ENCODE measurements around the gene GRM7.
"Not testable (repeated sequence)": the region's sequence is repeated elsewhere in the genome, so short reads cannot be mapped to it uniquely, and the experiment has no call there.

The GRM7 gene

DNA sequence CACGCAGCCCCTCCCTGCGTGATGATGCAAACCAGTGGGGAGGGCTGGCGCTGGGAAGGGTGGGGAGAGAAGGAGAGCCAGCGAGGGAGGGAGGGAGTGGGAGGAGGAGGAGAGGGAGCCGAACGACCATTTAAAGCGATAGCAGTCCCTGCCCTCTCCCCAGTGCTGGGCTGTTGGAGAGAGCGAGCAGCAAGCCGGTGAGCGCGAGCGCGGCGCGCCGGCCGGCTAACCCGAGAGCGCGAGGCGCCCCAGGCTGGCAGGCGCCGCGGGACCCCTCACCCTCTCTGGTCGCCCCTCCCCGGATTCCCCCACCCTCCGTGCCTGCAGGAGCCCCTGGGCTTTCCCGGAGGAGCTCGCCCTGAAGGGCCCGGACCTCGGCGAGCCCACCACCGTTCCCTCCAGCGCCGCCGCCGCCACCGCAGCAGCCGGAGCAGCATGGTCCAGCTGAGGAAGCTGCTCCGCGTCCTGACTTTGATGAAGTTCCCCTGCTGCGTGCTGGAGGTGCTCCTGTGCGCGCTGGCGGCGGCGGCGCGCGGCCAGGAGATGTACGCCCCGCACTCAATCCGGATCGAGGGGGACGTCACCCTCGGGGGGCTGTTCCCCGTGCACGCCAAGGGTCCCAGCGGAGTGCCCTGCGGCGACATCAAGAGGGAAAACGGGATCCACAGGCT is at the start of gene GRM7:
GRM7 (plus strand) TSS at position 162 of the 671 bp plus-strand sequence.
- no peak for DNase-seq

DNA sequence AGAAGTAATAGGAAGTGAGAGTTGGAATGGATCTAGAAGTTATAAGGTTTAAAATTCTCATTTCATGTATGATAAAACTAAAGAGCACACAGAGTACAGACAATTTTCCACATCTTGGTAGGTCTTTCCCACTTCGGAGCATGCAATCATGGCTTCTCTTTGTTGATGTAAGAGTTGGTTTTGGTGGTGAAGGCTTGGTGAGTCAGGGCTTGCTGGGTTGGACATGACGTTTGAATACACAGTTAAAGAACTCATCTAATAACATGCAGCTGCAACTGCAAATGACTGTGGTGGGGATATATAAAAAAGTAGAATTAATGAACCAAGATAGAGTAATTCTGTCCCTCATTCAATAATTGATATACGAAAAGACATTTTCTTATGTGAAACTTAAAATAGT is 39.5 kb upstream of the GRM7 start:
- no peak for DNase-seq

DNA sequence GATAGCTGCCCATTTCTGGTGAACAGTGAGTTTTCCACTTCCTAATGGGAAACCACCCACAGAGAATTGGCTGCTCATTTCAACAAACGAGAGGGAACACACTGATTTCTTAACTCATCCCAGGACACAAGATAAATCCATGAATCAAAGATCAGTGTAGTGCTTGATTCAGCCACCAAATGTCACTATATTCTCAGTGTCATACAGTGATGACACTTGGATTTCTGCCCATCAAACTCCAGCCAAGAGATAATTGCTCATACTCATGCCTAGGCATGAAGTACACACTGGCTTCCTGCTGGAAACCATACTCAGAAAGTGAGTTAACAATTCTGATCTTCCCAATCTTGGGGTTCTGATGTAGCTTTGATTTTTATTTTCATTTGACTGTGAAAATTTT is 35.4 kb upstream of the GRM7 start:
- no peak for DNase-seq

DNA sequence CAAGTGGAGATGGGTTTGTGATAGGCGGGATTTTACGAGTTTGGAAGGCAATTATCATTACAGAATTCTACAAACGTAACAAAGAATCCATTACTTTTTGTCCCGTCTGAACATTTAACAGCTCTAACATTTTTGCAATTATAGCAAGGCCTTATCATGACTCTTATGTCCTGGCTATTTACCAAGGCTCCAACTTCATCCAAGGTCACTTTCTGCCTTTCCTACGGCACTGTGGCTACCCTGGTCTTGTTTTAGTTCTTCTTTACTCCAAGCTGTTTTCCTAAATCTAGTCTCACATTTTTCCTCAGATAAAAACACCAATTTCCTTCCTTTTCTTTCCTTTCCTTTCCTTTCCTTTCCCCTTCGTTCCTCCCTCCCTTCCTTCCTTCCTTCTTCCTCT is 33.5 kb upstream of the GRM7 start:
- DNase-seq = no peak

DNA sequence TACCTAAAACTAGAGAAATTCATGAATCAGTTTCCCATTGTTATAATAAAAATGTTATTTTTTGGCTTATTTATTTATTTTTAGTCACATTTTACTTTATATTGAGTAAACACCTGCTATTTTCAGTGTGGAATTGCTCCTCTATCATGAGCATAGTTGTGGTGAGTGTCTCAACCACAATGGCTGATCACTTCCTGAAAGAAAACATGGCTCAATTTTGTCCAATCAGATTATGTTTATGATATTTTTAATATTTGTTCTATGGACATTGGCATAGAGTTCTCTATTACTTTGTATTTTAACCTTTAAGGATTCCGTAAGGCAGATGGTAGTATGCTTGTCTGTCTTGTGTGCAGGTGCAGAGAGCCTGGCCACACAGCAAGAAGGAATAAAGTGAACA is 16.2 kb upstream of the GRM7 start:
- DNase-seq = no peak

DNA sequence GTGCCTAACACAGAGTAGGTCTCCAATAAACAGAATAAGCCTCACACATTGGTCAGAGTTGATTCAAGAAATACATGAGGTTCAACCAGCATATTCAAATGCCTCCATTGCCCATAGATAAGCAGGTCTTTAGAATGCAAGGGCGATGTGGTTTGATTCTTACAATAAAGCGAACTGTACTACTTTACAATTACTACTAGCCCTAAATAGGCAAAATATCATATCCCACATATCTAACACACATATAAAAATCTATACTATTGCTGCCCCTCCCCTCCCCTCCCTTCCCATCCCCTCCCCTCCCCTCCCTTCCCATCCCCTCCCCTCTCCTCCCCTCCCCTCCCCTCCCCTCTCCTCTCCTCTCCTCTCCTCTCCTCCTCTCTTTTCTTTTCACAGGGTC is 6.7 kb upstream of the GRM7 start:
- no peak for DNase-seq

DNA sequence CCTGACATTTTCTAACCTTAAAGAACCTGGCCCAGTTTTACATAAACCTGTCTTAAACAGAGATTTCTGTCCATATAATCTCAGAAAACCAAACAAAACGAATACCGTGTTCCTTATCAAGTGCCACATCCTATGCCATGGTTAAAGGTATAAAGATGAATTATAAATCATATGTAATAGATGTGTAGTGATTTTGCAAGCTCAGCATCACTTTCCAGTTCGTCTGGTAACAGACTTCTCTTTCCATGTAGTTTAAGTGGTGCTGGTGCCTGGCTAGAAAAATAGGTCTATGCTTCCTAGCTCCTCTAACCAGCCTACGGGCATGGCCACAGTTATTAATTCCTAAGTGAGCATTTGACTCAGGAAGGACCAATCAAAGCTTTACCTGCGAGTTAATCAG is 3.4 kb upstream of the GRM7 start:
- no peak for DNase-seq

DNA sequence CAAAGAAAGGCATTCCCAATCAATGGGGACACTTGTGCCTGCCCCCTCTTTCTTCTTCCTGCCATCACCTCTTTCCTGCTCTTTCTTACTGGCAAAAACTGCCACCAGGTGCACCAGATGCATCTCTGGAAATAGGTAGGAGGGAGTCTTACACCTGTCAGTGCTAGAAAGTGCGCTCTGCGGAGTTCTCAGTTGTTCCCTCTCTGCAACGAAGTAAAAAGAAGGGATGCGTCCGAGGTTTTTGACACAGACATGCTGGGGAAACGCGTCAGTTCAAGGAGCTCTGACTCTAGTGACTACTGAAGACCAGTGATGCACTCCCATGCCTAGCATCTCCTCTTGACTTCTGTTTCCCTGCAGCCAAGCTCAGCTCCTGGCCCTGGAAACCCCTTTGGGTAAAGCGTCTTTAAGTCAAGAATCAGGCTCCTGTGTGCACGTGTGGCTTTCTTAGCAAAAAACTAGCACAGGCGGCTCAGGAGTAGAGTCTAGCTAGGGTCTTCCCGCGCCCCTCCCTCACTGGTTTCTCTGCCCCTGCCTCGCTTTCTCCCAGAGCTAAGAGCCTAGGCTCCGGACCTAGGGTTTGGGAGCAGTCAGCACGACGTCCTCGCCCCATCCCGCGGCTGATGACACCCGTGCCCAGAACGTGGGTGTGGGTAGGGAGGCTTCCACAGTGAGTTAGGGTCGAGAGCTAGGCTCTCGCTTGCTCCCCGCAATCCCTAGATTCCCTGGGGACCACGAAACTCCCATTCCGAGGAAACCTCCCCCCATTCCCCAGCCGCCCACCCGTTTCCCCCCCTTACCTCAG is 564 bp upstream of the GRM7 start:
- no peak for DNase-seq

DNA sequence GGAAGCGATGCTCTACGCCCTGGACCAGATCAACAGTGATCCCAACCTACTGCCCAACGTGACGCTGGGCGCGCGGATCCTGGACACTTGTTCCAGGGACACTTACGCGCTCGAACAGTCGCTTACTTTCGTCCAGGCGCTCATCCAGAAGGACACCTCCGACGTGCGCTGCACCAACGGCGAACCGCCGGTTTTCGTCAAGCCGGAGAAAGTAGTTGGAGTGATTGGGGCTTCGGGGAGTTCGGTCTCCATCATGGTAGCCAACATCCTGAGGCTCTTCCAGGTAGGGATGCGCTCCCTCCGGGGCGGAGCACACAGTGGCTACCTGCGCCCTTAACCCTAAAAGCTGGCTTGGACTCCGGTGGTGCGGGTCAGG is 698 bp downstream of the GRM7 start:
- no peak for DNase-seq

DNA sequence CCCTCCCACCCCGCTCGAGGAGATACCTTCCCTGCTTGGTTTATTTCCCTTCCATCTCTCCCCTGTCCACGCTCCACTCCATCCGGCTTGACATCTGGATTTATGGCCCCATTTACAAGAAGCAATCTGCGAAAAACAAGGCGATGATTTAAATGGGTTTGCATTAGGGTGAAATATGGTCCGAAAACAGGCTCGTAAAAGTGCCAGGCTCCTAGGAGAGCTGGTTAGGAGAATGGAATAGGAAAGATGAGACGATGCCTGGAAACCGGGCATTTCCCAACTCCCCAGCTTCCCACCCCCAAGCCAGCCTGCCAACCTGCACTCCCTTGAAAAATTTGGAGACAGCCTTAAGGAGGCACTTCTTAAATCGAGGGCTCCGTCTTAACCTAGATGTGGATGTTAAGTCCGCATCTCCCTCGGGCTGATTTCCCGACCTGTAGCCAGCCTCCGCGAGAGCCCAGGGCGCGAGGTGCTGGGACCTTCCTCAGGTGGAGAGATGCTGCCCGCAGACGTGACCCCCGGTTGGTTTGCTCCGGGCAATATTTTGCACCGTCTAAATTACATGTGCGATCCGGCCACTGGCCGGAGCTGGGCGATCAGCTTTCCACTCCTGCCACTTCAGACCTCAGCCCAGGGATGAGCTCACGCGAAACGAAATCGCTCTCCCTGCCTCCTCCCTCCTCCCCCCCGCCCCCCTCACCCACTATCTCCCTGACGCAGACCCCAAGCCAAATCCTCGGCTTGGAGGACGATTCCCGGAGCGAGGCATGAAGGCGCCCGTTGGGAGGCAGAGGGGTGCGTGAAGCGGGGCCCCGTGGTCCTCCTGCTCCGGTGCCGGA is 1.3 kb downstream of the GRM7 start:
- DNase-seq = no peak

DNA sequence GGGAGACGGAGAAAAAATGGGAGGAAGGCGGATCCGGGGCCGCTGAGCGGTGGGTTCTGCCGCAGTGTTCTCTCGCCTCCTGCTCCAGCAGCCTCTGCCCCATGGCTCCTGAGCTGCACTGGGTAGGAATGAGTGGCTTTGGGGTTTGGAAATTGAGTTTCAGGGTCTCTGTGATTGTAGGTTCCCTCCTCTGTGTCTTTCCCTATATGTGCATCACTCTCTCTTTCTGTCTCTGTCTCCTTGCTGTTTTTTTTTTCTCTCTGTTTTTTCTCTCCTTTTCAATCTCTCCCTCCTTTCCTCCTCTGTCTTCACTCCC is 1.9 kb downstream of the GRM7 start:
- DNase-seq = no peak

DNA sequence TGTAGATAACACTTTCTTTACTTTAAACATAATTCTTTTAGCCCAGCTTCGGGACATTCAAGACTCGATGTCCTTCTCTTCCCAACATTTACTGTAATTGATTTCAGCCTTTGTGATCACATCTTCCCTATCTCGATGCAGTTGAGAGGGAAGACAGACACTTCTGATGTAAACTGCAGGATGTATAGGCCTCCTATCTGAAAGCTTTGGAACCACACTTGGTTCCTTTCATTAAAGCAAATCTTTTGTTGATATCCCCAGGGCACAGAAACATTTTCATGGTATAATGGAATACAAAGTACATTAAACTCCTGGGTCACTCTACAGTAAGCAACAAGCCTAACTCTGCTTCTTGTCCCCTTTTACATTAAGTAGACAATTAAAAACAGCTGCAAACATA is 6.4 kb downstream of the GRM7 start:
- DNase-seq = no peak

DNA sequence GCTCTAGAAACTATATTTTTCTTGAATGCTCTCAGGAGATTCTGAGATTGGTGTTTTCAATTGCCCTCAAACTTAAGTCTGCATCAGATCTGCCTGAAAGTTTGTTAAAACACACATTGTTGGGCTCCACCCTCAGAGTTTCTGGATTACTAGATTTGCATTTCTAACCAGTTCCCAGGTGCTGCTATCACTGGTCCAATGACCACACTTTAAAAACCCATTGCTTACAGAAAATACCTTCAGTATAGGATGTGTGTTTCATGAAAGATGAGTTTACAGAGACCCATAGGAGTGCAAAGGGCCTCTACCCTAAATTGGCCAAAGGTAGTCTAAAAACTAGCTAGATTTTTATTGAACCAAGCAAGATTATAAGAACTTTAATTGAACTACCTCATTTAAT is 17.8 kb downstream of the GRM7 start:
- DNase-seq = no peak

DNA sequence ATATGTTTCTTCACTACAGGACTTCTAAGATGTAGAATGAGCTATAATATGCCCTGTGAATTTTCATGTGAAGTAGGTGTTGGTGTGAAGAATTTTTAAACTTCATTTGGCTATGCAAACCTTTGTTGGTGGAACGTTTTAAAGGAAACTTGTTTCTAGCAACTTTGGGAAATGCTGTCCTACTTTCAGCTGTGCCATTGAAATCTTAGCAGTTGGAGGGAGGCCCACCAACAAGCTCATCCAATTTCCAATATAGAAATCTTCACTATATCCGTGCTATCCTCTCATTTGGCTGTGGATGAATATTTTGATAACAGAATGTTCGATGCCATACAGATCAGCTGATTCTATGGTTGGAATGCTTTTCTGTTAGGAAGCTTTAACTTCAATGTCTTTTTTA is 51.3 kb downstream of the GRM7 start:
- no peak for DNase-seq

DNA sequence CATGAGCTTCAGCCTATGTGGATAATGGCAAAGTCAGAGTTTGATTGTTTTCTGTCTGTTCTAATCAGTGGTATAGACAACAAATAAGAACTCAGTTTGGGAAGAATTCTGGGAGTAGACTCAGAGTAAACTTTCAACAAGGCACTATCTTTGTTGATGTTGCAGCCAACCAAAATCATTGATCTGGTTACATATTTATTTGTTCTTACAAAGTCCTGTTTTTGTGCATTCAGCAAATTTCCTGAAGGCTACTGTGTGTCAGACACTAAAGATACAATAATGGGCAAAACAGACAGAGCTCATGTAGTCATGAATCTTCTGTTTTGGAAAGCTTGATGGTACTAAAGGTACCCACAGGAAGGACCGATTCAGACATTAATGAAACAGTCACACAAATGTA is 55.0 kb downstream of the GRM7 start:
- DNase-seq = no peak

DNA sequence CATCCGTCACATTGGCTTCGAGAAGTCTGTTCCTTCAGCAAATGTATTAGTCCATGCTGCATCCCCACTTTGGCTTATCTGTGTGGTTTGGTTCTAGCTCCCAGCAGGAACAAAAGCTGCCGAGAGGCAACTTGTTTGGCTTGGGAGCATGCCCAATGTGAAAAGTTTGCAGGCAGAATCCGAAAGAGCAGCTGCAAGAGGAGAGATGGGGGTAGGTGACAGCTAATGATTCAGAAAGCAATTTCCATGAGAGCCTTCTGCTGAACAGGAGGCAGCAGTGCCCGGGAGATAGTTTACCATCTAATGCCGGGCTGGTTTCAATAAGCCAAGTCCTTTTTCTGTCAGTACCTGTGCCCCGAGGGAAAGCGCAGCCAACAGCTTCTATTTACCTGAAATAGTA is 60.2 kb downstream of the GRM7 start:
- no peak for DNase-seq

DNA sequence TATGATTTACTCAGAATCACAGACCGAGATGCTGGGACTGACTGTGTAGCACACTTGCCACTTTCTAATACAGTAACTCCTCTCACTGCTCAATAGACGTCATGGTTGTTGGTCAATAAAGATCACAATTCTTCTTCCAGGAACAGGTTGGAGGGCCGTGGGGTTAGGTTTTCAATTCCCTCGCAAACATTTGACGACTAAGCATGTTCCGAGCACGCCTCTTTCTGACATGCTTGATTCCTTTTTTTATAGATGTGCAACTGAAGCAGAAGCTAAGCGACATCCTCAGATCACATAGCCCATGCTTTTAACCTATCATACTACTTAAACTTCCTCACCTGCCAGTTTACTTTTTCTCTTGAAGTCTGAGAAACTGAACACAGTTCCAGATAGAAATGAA is 61.0 kb downstream of the GRM7 start:
- DNase-seq = no peak

DNA sequence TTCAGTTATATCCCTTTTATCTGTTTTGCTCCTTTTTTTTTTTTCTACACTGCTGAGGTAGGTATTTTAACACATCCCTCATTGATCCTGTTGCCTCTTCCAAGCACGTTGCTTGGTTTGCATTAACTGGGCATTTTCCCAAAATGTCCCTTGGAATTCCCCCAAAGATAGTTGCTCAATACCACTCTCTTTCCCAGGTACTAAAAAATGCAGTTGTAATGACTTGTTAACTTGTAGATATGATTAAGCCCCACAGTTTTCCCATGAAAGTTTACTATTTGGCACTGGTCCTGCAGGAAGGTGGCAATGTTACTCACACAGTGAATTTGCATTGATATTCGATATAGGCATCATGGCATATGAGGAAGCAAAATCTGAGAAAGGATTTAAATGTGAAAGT is 67.1 kb downstream of the GRM7 start:
- no peak for DNase-seq

DNA sequence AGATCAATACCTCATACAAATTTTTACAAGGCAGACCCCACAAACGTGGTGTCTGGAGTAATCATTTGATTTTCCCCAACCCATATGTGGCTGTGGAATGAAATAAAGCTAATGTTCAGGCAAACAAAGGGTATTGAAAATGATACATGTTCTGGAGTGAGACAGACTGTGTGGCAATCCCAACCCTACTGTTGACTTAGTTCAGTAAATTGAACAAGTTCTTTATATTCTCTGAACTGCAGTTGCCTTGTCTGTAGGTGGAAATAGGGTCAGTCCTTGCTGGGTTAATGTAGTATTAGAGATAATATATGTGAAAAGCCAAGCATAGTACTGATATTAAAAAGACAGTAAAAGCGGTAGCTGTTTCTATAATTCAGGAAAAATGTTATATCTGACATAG is 69.0 kb downstream of the GRM7 start:
- DNase-seq = no peak

DNA sequence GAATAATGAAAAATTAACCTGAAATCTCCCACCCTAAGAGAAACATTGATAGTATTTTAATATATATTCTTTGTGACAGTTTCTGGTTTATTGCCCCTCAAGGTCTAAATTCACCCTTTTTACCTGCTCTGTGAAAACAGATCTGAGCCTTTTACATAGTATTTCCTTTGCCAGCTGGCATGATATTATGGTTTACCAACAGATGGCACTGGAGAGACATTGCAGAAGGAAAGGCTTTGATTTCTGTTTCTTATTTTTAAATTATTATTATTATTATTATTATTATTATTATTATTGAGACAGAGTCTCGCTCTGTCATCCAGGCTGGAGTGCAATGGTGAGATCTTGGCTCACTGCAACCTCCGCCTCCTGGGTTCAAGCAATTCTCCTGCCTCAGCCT is 74.5 kb downstream of the GRM7 start:
- DNase-seq = not testable (repeated sequence)

DNA sequence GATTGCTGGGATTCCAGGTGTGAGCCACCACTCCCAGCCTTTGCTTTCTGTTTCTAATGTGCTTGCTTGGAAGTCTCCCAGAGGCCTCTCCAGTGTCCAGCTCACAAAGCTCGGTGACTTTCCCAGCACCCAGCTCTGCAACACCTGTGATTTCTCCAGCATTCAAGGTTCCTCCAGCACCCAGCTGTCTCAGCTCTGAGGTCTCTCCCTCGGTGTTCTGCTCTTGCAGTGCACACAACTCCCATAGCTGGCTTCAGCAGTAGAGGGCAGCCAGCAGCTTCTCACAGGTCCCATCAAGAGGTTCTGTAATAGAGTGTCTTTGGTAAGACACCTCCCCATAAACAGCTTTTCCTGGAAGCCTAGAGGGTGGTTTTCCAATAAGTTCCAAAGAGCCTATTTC is 75.1 kb downstream of the GRM7 start:
- DNase-seq = no peak

DNA sequence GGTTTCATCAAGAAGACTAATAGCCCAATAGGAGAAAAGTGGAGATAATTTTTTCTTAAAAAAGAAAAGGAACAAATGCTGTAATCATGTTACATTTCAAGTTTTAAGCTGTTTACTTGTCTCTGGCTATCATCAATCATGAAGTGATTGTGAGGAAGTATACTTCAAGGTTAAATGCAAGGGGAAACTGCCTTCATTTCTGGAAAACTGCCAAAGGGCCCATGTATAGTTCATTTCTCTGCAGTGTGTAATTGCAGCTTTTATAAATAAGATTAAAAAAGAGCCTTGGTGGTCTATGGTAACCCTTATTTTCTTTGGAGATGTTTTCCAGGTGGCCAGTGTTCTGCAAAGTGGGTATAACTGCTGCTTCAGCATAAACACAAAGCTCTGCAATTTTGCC is 101.9 kb downstream of the GRM7 start:
- no peak for DNase-seq

DNA sequence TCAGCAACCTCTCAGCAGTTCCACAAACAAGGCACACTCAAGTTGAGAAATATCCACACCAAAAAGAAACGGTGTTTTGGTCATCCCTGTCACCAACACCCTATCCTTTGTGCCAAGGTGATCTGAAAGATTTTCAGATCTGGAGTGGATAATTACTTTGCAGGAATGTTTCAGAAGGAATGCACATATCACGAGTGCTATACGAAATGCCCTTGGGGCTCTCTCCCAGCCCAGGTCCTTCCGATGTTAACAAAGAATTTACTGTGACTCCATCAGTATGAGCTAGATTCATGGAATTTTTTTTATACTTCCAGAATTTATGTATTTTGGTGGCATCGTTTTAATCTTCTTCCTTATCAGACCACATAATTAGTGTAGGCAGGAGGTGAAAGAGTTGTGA is 105.0 kb downstream of the GRM7 start:
- no peak for DNase-seq

DNA sequence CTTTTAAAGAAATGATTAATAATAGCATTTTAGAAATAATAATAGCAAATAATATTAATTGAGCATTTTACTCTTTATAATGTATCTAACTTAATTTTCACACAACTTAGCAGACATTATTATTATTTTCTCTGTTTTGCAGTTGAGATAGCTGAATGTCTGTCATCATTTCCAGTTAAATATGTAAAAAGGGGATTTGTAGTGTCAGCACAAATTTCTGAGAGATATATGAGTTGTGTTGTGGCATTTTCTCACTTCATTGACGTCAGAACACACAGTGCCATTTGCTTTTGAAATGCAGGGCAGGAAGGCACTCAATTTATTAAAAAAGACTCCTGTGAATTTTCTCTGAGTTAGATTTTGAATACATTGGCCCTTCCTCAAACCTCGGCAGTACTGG is 111.0 kb downstream of the GRM7 start:
- DNase-seq = no peak
